Vagina (tissue), 2 donors: ENCODE measurements around the gene IL17RE. TPM values are rescaled to one million over a fixed set of nuclear protein-coding genes. Genes with fewer than 3 reads are reported as not detected.

Experiments used
- DNase-seq, 2 donors: peaks; one replicate each; pipeline ENCODE4 v3.0.0-alpha.2; 2017; ENCODE audit errors: extremely low spot score in 2 of 2
- H3K27ac ChIP-seq: fragments of 200-600 bp; sonication (generic); one replicate; pipeline ENCODE4 v1.5.1; 2019
- H3K27me3 ChIP-seq: fragments of 200-600 bp; sonication (generic); one replicate; pipeline ENCODE4 v1.5.1; 2019
- H3K36me3 ChIP-seq, 2 donors: fragments of 200-600 bp; sonication (generic); one replicate each; pipeline ENCODE4 v1.5.1; 2017 to 2019
- H3K4me1 ChIP-seq: fragments of 200-600 bp; sonication (generic); one replicate; pipeline ENCODE4 v1.5.1; 2019
- H3K4me3 ChIP-seq, 2 donors: fragments of 200-600 bp; sonication (generic); 1 replicate in 1 of 2; 2 replicates in 1 of 2; pipeline ENCODE4 v1.5.1; 2016 to 2019
- H3K9me3 ChIP-seq: fragments of 200-600 bp; sonication (generic); one replicate; pipeline ENCODE4 v1.5.1; 2019
- CTCF ChIP-seq, 3 experiments: fragments of 450-650 bp in 2 of 3; fragments of 200-600 bp in 1 of 3; sonication (generic) in 1 of 3; IDR thresholded peaks; one replicate each; pipeline ENCODE4 v1.5.1; 2017 to 2019; ENCODE audit warnings: antibody characterized with exemption in 3 of 3, mild to moderate bottlenecking in 2 of 3, moderate library complexity in 2 of 3
- POLR2A ChIP-seq, 2 donors: fragments of 450-650 bp; IDR thresholded peaks; one replicate each; pipeline ENCODE4 v1.6.1; 2017; ENCODE audit warnings: antibody characterized with exemption in 2 of 2, mild to moderate bottlenecking in 2 of 2, moderate library complexity in 2 of 2
- POLR2AphosphoS5 ChIP-seq, 2 donors: sonication (generic); formaldehyde crosslinking; IDR thresholded peaks; one replicate each; pipeline ENCODE4 v1.9.0; 2017; ENCODE audit warnings: antibody characterized with exemption in 2 of 2, mild to moderate bottlenecking in 2 of 2, low read depth in 1 of 2; ENCODE audit not compliant: insufficient read depth in 1 of 2
- intact Hi-C: fragments of 100-400 bp; cut with DNase I; formaldehyde crosslinking; loops from one replicate; pipeline ENCODE4 v1.15.1; 2023
- total RNA-seq: library from RNA; depleted of rRNA; stranded (reverse); fragments of >200 nt; gene quantifications from one replicate; pipeline ENCODE4 v1.2.3, GENCODE V29; 2016

Gene IL17RE
- total RNA-seq, 1 donor from 2014 or later: 15.2 TPM

- Histone ChIP-seq H3K36me3 (peaks cover 0 to 2% of the 10 kb centered on the region in 2 donors), H3K4me1 (peaks cover 44% of the 10 kb centered on the region), H3K27me3 (no peaks in the 10 kb centered on the region), H3K4me3 (peak overlapping the region; percentile 37 to 48), H3K9me3 (no peaks in the 10 kb centered on the region), H3K27ac (peak overlapping the region; percentile 69)
- no peak for DNase-seq
- TF ChIP-seq POLR2A (IDR thresholded peaks at IDR 0.05): no peak
- TF ChIP-seq CTCF (IDR thresholded peaks at IDR 0.05): no peak
- TF ChIP-seq POLR2AphosphoS5 (IDR thresholded peaks at IDR 0.05; ENCODE audit: insufficient read depth in 1 of 2, low read depth in 1 of 2): no peak
- intact Hi-C loops: no loop called here
Observed at GRCh38 chr3:9903238-9903624, 583 bp downstream of the IL17RE start.

- H3K9me3 ChIP-seq: no peaks in the 10 kb centered on the region
- intact Hi-C loops: no loop called here
- no peaks in the 10 kb centered on the region for H3K27me3 ChIP-seq
- peak overlapping the region; percentile 69 for H3K27ac ChIP-seq
- peak overlapping the region in 1 of 2 donors; percentile 48 for H3K4me3 ChIP-seq
- peaks cover 37% of the 10 kb centered on the region for H3K4me1 ChIP-seq
- no peak for TF ChIP-seq CTCF (IDR thresholded peaks at IDR 0.05)
- DNase-seq: no peak
- H3K36me3 ChIP-seq: peaks cover 0 to 8% of the 10 kb centered on the region in 2 donors
Observed at GRCh38 chr3:9903904-9904303, 1.3 kb downstream of the IL17RE start.

- Histone ChIP-seq H3K9me3 (no peaks in the 10 kb centered on the region), H3K4me3 (no peak overlapping the region), H3K27me3 (no peaks in the 10 kb centered on the region), H3K4me1 (peaks cover 30% of the 10 kb centered on the region), H3K36me3 (peaks cover 0 to 12% of the 10 kb centered on the region in 2 donors), H3K27ac (no peak overlapping the region)
- intact Hi-C loops: no loop called here
- DNase-seq: no peak
- no peak for TF ChIP-seq POLR2A (IDR thresholded peaks at IDR 0.05)
Observed at GRCh38 chr3:9906480-9906879, 3.8 kb downstream of the IL17RE start.

DNA sequence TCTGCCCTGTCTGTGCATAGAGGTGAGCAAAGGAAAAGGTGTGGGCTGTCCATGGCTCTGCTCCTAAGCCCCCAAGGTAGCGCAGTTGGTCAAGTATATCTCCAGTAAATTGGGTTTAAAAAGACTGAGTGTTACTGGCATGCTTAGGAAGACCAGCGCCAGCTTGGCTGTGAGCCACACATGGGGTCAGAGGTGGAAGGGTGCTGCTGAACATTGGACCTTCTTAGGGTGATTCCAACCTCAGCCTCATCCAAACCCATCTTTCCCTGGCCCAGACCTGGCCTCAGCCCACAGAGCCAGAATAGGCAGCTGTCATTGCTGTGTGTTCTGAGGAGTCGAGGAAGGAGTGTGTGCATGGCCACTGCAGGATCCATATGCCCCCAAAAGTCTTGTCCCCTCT is 5.6 kb downstream of the IL17RE start:
- Histone ChIP-seq H3K9me3 (no peaks in the 10 kb centered on the region), H3K27ac (no peak overlapping the region), H3K27me3 (no peaks in the 10 kb centered on the region), H3K4me3 (no peak overlapping the region), H3K36me3 (peaks cover 0 to 12% of the 10 kb centered on the region in 2 donors), H3K4me1 (peaks cover 28% of the 10 kb centered on the region)
- intact Hi-C loops: no loop called here
- TF ChIP-seq POLR2AphosphoS5 (IDR thresholded peaks at IDR 0.05; ENCODE audit: insufficient read depth in 1 of 2, low read depth in 1 of 2): no peak
- TF ChIP-seq CTCF (IDR thresholded peaks at IDR 0.05): no peak
- TF ChIP-seq POLR2A (IDR thresholded peaks at IDR 0.05): no peak
- DNase-seq: no peak

DNA sequence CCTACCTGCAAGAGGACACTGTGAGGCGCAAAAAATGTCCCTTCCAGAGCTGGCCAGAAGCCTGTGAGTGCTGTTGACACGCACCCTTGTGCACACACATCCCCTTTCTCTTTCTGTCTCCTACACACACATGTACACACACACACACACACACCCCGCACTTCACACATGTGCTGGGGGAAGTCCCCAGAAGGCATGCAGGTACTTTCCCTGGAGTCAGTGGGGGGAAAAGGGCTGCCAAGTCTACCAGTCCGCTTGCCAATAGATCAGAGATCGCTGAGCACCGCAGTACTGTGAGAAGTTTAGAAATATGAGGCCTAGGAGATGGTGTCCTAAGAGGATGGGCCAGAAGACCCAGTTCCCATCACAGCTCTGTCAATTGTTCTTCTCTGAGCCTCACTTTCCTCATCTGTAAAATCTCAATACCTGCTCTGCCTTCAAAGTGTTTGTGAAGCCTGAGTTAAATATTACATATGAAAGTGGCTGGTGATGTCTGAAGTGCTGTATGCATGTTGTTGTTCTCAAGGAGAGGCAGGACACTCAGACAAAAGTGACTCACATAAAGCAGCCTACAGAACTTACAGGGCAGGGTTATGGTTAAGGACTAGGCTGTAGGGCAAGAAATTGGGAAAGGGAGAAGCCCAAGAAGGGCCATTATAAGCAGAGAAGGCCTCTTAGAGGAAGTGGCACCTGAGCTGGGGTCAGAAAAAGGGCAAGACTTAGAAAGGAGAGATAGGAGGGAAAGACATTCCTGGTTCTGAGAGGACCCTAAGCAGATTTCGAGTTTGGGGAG is 6.8 kb downstream of the IL17RE start:
- Histone ChIP-seq H3K4me1 (peaks cover 28% of the 10 kb centered on the region), H3K27me3 (no peaks in the 10 kb centered on the region), H3K4me3 (no peak overlapping the region), H3K36me3 (peaks cover 0 to 12% of the 10 kb centered on the region in 2 donors), H3K27ac (no peak overlapping the region), H3K9me3 (no peaks in the 10 kb centered on the region)
- intact Hi-C loops: loop anchor here (10.0 kb wide), 1 partner anchor 175 kb away; the partner anchor contains the start of gene BRPF1
- TF ChIP-seq CTCF (IDR thresholded peaks at IDR 0.05) (no peak), POLR2A (IDR thresholded peaks at IDR 0.05) (no peak), POLR2AphosphoS5 (IDR thresholded peaks at IDR 0.05; ENCODE audit: insufficient read depth in 1 of 2, low read depth in 1 of 2) (no peak)
- DNase-seq: no peak
